H9 (cell line): ENCODE measurements around the gene CCL21. TPM values are rescaled to one million over a fixed set of nuclear protein-coding genes. Genes with fewer than 3 reads are reported as not detected.
"Not testable (repeated sequence)": the region's sequence is repeated elsewhere in the genome, so short reads cannot be mapped to it uniquely, and the experiment has no call there.

ENCODE experiments used
- DNase-seq: peaks from one replicate; pipeline ENCODE4 v3.0.0-alpha.2; 2017
- H2AFZ ChIP-seq: one replicate; pipeline ENCODE4 v1.6.1; 2013; ENCODE audit warnings: mild to moderate bottlenecking, low read length, control low read depth, moderate library complexity
- H2AK5ac ChIP-seq: 2 replicates; pipeline ENCODE4 v1.6.1; 2013; ENCODE audit warnings: low read length, control low read depth, mixed read lengths; ENCODE audit not compliant: insufficient read length
- H2BK120ac ChIP-seq: one replicate; pipeline ENCODE4 v1.6.1; 2013; ENCODE audit warnings: low read depth, mild to moderate bottlenecking, low read length, control low read depth, inconsistent platforms; ENCODE audit not compliant: poor library complexity, severe bottlenecking
- H2BK12ac ChIP-seq: 2 replicates; pipeline ENCODE4 v1.6.1; 2013; ENCODE audit warnings: low read length, control low read depth, mixed read lengths, low read depth; ENCODE audit not compliant: insufficient read length
- H2BK15ac ChIP-seq: 2 replicates; pipeline ENCODE4 v1.6.1; 2013; ENCODE audit warnings: low read depth, low read length, control low read depth
- H2BK20ac ChIP-seq: one replicate; pipeline ENCODE4 v1.6.1; 2013; ENCODE audit warnings: low read depth, mild to moderate bottlenecking, low read length, control low read depth, inconsistent platforms; ENCODE audit not compliant: poor library complexity, severe bottlenecking
- H2BK5ac ChIP-seq: 2 replicates; pipeline ENCODE4 v1.6.1; 2013; ENCODE audit warnings: low read length, control low read depth, mixed read lengths; ENCODE audit not compliant: insufficient read length
- H3K14ac ChIP-seq: 2 replicates; pipeline ENCODE4 v1.6.1; 2013; ENCODE audit warnings: low read length, control low read depth; ENCODE audit not compliant: insufficient read depth
- H3K18ac ChIP-seq: 2 replicates; pipeline ENCODE4 v1.6.1; 2013; ENCODE audit warnings: low read depth, mild to moderate bottlenecking, mixed read lengths, low read length, control low read depth; ENCODE audit not compliant: insufficient read length
- H3K23ac ChIP-seq: 2 replicates; pipeline ENCODE4 v1.6.1; 2013; ENCODE audit warnings: low read length, control low read depth, mixed read lengths, low read depth; ENCODE audit not compliant: insufficient read length
- H3K23me2 ChIP-seq: 2 replicates; pipeline ENCODE4 v1.6.1; 2013; ENCODE audit warnings: low read depth, mild to moderate bottlenecking, mixed read lengths, low read length, control low read depth; ENCODE audit not compliant: insufficient read length, poor library complexity, severe bottlenecking
- H3K27ac ChIP-seq: 2 replicates; pipeline ENCODE4 v1.5.1; 2013; ENCODE audit warnings: low read length, control low read depth, mixed read lengths, low read depth; ENCODE audit not compliant: insufficient read length
- H3K27me3 ChIP-seq: 2 replicates; pipeline ENCODE4 v1.6.1; 2013; ENCODE audit warnings: low read length, control low read depth, inconsistent platforms; ENCODE audit not compliant: insufficient read depth
- H3K4ac ChIP-seq: 2 replicates; pipeline ENCODE4 v1.6.1; 2013; ENCODE audit warnings: low read depth, mild to moderate bottlenecking, control low read depth, inconsistent platforms, low read length, moderate library complexity
- H3K4me1 ChIP-seq: 2 replicates; pipeline ENCODE4 v1.6.1; 2013; ENCODE audit warnings: low read length, control low read depth, inconsistent platforms; ENCODE audit not compliant: insufficient read depth
- H3K4me2 ChIP-seq: 2 replicates; pipeline ENCODE4 v1.6.1; 2013; ENCODE audit warnings: low read length, control low read depth, mixed read lengths; ENCODE audit not compliant: insufficient read length, insufficient read depth
- H3K56ac ChIP-seq: 2 replicates; pipeline ENCODE4 v1.6.1; 2013; ENCODE audit warnings: low read depth, mild to moderate bottlenecking, mixed read lengths, low read length, control low read depth; ENCODE audit not compliant: insufficient read length
- H3K79me1 ChIP-seq: 2 replicates; pipeline ENCODE4 v1.6.1; 2013; ENCODE audit warnings: low read depth, mild to moderate bottlenecking, moderate library complexity, low read length, control low read depth, inconsistent platforms; ENCODE audit not compliant: insufficient read depth, poor library complexity, severe bottlenecking
- H3K79me2 ChIP-seq: 2 replicates; pipeline ENCODE4 v1.6.1; 2013; ENCODE audit warnings: low read length, control low read depth, inconsistent platforms; ENCODE audit not compliant: insufficient read depth
- H3K9ac ChIP-seq: 2 replicates; pipeline ENCODE4 v1.6.1; 2013; ENCODE audit warnings: low read length, control low read depth, mixed read lengths; ENCODE audit not compliant: insufficient read length; ENCODE audit errors: extremely low read depth
- H3K9me3 ChIP-seq: one replicate; pipeline ENCODE4 v1.6.1; 2013; ENCODE audit warnings: low read depth, low read length, inconsistent platforms; ENCODE audit not compliant: control insufficient read depth
- H3T11ph ChIP-seq: one replicate; pipeline ENCODE4 v1.6.1; 2013; ENCODE audit warnings: mild to moderate bottlenecking, low read length, control low read depth, inconsistent platforms
- H4K20me1 ChIP-seq: one replicate; pipeline ENCODE4 v1.6.1; 2013; ENCODE audit not compliant: control insufficient read depth, insufficient read length, insufficient read depth
- H4K5ac ChIP-seq: 2 replicates; pipeline ENCODE4 v1.6.1; 2013; ENCODE audit warnings: low read depth, mild to moderate bottlenecking, mixed read lengths, low read length, control low read depth; ENCODE audit not compliant: insufficient read length
- H4K8ac ChIP-seq: replicated peaks from 2 replicates; pipeline ENCODE4 v1.6.1; 2013; ENCODE audit warnings: low read length, control low read depth, mixed read lengths, low read depth; ENCODE audit not compliant: insufficient read length
- H4K91ac ChIP-seq: 2 replicates; pipeline ENCODE4 v1.6.1; 2013; ENCODE audit warnings: low read depth, mild to moderate bottlenecking, moderate library complexity, mixed read lengths, low read length, control low read depth; ENCODE audit not compliant: insufficient read length
- H3K27ac Mint-ChIP-seq, 3 experiments: 2 replicates in 2 of 3; 3 replicates in 1 of 3; pipeline ENCODE4 v1.8.0; 2020 to 2021; ENCODE audit warnings: mixed read lengths in 3 of 3, mild to moderate bottlenecking in 1 of 3, moderate library complexity in 1 of 3
- H3K27me3 Mint-ChIP-seq: 2 replicates; pipeline ENCODE4 v1.8.0; 2021; ENCODE audit warnings: low read depth, mild to moderate bottlenecking, moderate library complexity, mixed read lengths
- H3K36me3 Mint-ChIP-seq, 3 experiments: 2 replicates in 2 of 3; 3 replicates in 1 of 3; pipeline ENCODE4 v1.8.0; 2020 to 2021; ENCODE audit warnings: low read depth in 3 of 3, mixed read lengths in 3 of 3; ENCODE audit not compliant: insufficient read depth in 1 of 3
- H3K4me1 Mint-ChIP-seq, 2 experiments: 2 replicates each; pipeline ENCODE4 v1.8.0; 2020; ENCODE audit warnings: mixed read lengths in 2 of 2
- H3K4me3 Mint-ChIP-seq, 2 experiments: 2 replicates in 1 of 2; 3 replicates in 1 of 2; pipeline ENCODE4 v1.8.0; 2020 to 2021; ENCODE audit warnings: mild to moderate bottlenecking in 2 of 2, mixed read lengths in 2 of 2, moderate library complexity in 1 of 2
- H3K9me3 Mint-ChIP-seq, 2 experiments: 2 replicates in 1 of 2; 3 replicates in 1 of 2; pipeline ENCODE4 v1.8.0; 2020; ENCODE audit warnings: mild to moderate bottlenecking in 2 of 2, mixed read lengths in 2 of 2, moderate library complexity in 1 of 2
- CTCF ChIP-seq: fragments of 200-600 bp; sonication (generic); conservative IDR thresholded peaks from 3 replicates; pipeline ENCODE4 v1.8.0; 2021; ENCODE audit warnings: antibody characterized with exemption, mild to moderate bottlenecking
- whole genome bisulfite sequencing: extraction: QIAGEN DNeasy Blood & Tissue Kit; methylation state at CpG from one replicate; pipeline ENCODE4 v1.1.7; 2013; ENCODE audit warnings: missing lambda C conversion rate, low lambda C conversion rate, mixed read lengths; ENCODE audit not compliant: insufficient read length; ENCODE audit errors: extremely low coverage; 5-methylcytosine and 5-hydroxymethylcytosine counted together
- total RNA-seq: library from RNA; stranded (reverse); gene quantifications from 2 replicates; pipeline ENCODE4 v1.2.1, GENCODE V29; 2021

Gene CCL21
- total RNA-seq, 1 experiment from 2014 or later, result not detected

DNA sequence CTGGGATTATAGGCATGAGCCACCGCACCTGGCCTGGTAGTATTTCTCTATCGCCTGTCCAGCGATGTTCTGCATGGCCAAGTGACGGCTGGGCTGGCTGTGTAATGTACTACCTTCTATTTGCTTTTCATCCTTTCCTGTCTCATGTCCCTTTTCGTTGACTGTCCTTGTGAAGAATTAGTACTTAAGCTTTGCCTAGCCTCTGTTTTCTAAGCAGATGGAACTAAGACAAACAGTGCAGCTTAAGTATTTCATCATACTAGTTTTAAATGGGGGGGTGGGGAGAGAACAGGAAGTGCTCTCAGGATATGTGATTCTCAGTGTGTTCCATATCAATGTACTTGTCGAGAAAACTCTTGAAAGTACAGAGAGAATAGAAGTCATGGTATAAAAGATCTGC, 31.7 kb upstream of the CCL21 start:
- Histone ChIP-seq H3K14ac (no peak overlapping the region), H3K27ac (no peak overlapping the region), H2AFZ (no peak overlapping the region), H3K4ac (no peak overlapping the region), H3K4me1 (no peaks in the 10 kb centered on the region), H2BK5ac (no peak overlapping the region), H3K23me2 (no peaks in the 10 kb centered on the region), H2BK15ac (no peak overlapping the region), H3K56ac (no peak overlapping the region), H2AK5ac (no peak overlapping the region), H4K5ac (no peak overlapping the region), H3K18ac (no peak overlapping the region), H3K27me3 (no peaks in the 10 kb centered on the region), H3K9ac (no peak overlapping the region), H3K23ac (no peak overlapping the region), H3K9me3 (no peaks in the 10 kb centered on the region), H4K91ac (no peak overlapping the region), H2BK120ac (no peak overlapping the region), H3K79me1 (no peaks in the 10 kb centered on the region), H3K4me2 (no peak overlapping the region), H3T11ph (no peak overlapping the region), H4K8ac (no peak overlapping the region), H4K20me1 (no peaks in the 10 kb centered on the region), H2BK20ac (no peak overlapping the region), H3K79me2 (no peaks in the 10 kb centered on the region), H2BK12ac (no peak overlapping the region)
- H3K27ac Mint-ChIP-seq, result no peak overlapping the region
- no CpG with 5 or more reads among the region's 6 CpGs for WGBS
- no peaks in the 10 kb centered on the region for H3K36me3 Mint-ChIP-seq
- peaks cover 0 to 5% of the 10 kb centered on the region in 2 experiments; a peak in 1 of 5 replicates for H3K9me3 Mint-ChIP-seq
- no peak for TF ChIP-seq CTCF
- H3K27me3 Mint-ChIP-seq, result peaks cover 1% of the 10 kb centered on the region
- no peak for DNase-seq
- H3K4me1 Mint-ChIP-seq, result no peaks in the 10 kb centered on the region
- H3K4me3 Mint-ChIP-seq, result no peak overlapping the region

GRCh38 chr9:34740176-34740575, 30.2 kb upstream of the CCL21 start:
- not testable (repeated sequence) for H2AK5ac ChIP-seq, H3K79me1 ChIP-seq, DNase-seq, H3K4ac ChIP-seq, H3K27me3 ChIP-seq, H2BK20ac ChIP-seq, H4K20me1 ChIP-seq, H3K18ac ChIP-seq, H3K4me3 Mint-ChIP-seq, H3K23ac ChIP-seq, H3K9ac ChIP-seq, H3K23me2 ChIP-seq, H4K91ac ChIP-seq, H3K9me3 ChIP-seq, H3K14ac ChIP-seq, H3K27ac Mint-ChIP-seq, H3K56ac ChIP-seq, H4K8ac ChIP-seq, H3K4me1 Mint-ChIP-seq, H3K4me2 ChIP-seq, H3K36me3 Mint-ChIP-seq, H2BK5ac ChIP-seq, H2BK12ac ChIP-seq, H3T11ph ChIP-seq, H3K9me3 Mint-ChIP-seq, H2AFZ ChIP-seq, H3K79me2 ChIP-seq, H3K27ac ChIP-seq, H3K27me3 Mint-ChIP-seq, H3K4me1 ChIP-seq, H2BK120ac ChIP-seq, H4K5ac ChIP-seq, H2BK15ac ChIP-seq
- WGBS, result no CpG with 5 or more reads among the region's 27 CpGs
